CD8-positive, alpha-beta memory T cell (primary cell): ENCODE data around the gene EAF1. TPM values are rescaled to one million over a fixed set of nuclear protein-coding genes. Genes with fewer than 3 reads are reported as not detected.
"Not testable (repeated sequence)": the region's sequence is repeated elsewhere in the genome, so short reads cannot be mapped to it uniquely, and the experiment has no call there.

Source experiments
- CTCF ChIA-PET: fragments of 350-600 bp; sonication (Branson Sonifier 250); formaldehyde crosslinking; loops from one replicate; lab custom pipeline; 2021; ENCODE audit warnings: antibody characterized with exemption; lab: Charles Lee
- POLR2A ChIA-PET: fragments of 350-600 bp; sonication (Branson Sonifier 250); formaldehyde crosslinking; loops from one replicate; lab custom pipeline; 2021; ENCODE audit warnings: antibody characterized with exemption; lab: Charles Lee
- DNase-seq, 5 donors: peaks; one replicate each; pipeline versions ENCODE4 v3.0.0 to v3.0.0-alpha.2; 2020 to 2022; ENCODE audit warnings: mixed read lengths in 1 of 5
- H3K27ac ChIP-seq: one replicate; pipeline ENCODE4 v1.7.0; 2013; ENCODE audit warnings: low read depth, mild to moderate bottlenecking, low read length, moderate library complexity
- H3K27me3 ChIP-seq: 2 replicates; pipeline ENCODE4 v1.7.0; 2013; ENCODE audit warnings: low read length, mild to moderate bottlenecking; ENCODE audit not compliant: insufficient read depth, poor library complexity, severe bottlenecking
- H3K36me3 ChIP-seq: 2 replicates; pipeline ENCODE4 v1.7.0; 2013; ENCODE audit warnings: mild to moderate bottlenecking, low read length, moderate library complexity; ENCODE audit not compliant: insufficient read depth
- H3K4me1 ChIP-seq: 2 replicates; pipeline ENCODE4 v1.7.0; 2013; ENCODE audit warnings: mild to moderate bottlenecking, low read length, moderate library complexity; ENCODE audit not compliant: insufficient read depth
- H3K4me3 ChIP-seq: 2 replicates; pipeline ENCODE4 v1.7.0; 2013; ENCODE audit warnings: mild to moderate bottlenecking, low read length
- H3K9me3 ChIP-seq: 2 replicates; pipeline ENCODE4 v1.7.0; 2013; ENCODE audit warnings: mild to moderate bottlenecking, low read length
- H3K27ac Mint-ChIP-seq, 8 donors: one replicate each; pipeline ENCODE4 v1.8.0; 2020 to 2021; ENCODE audit warnings: mixed read lengths in 8 of 8, mild to moderate bottlenecking in 6 of 8, inconsistent platforms in 3 of 8, moderate library complexity in 3 of 8
- H3K27me3 Mint-ChIP-seq, 2 donors: one replicate each; pipeline ENCODE4 v1.8.0; 2020 to 2021; ENCODE audit warnings: mixed read lengths in 2 of 2, mild to moderate bottlenecking in 1 of 2, moderate library complexity in 1 of 2
- H3K36me3 Mint-ChIP-seq, 3 donors: one replicate each; pipeline ENCODE4 v1.8.0; 2020 to 2021; ENCODE audit warnings: mixed read lengths in 3 of 3, inconsistent platforms in 1 of 3, mild to moderate bottlenecking in 1 of 3
- H3K4me1 Mint-ChIP-seq, 3 donors: one replicate each; pipeline ENCODE4 v1.8.0; 2020 to 2021; ENCODE audit warnings: mixed read lengths in 3 of 3, inconsistent platforms in 1 of 3, mild to moderate bottlenecking in 1 of 3
- H3K4me3 Mint-ChIP-seq, 7 donors: one replicate each; pipeline ENCODE4 v1.8.0; 2020 to 2021; ENCODE audit warnings: mixed read lengths in 7 of 7, mild to moderate bottlenecking in 6 of 7, moderate library complexity in 4 of 7, inconsistent platforms in 2 of 7
- H3K9me3 Mint-ChIP-seq, 5 donors: one replicate each; pipeline ENCODE4 v1.8.0; 2020 to 2022; ENCODE audit warnings: mixed read lengths in 5 of 5, mild to moderate bottlenecking in 3 of 5, moderate library complexity in 2 of 5, inconsistent platforms in 1 of 5
- polyA plus RNA-seq: library from polyadenylated mRNA; unstranded; fragments of 300-500 nt; fragmentation: Illumina TruSeq; gene quantifications from one replicate; pipeline ENCODE4 v1.2.3, GENCODE V29; 2021
- total RNA-seq, 2 experiments: library from RNA; stranded (reverse); gene quantifications; one replicate each; pipeline ENCODE4 v1.2.3, GENCODE V29; 2021

The EAF1 gene
- total and polyA plus RNA-seq, 3 experiments from 2014 or later = 21.2 to 26.8 (median 25.8) TPM

DNA sequence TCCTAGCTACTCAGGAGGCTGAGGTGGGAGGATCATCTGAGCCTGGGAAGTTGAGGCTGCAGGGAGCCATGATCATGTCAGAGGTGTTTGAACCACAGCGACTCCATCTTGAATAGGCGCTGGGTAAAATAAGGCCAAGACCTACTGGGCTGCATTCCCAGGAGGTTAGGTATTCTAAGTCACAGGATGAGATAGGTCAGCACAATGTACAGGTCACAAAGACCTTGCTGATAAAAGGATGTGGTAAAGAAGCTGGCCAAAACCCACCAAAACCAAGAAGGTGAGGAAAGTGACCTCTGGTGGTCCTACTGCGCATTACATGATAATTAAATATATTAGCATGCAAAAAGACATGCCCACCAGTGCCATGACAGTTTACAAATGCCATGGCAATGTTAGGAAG lies 28.7 kb upstream of the EAF1 start:
- H3K36me3 ChIP-seq, H3K9me3 Mint-ChIP-seq, H3K27ac ChIP-seq, H3K9me3 ChIP-seq, H3K4me3 ChIP-seq, H3K27me3 ChIP-seq, H3K27ac Mint-ChIP-seq, H3K36me3 Mint-ChIP-seq, POLR2A ChIA-PET, H3K27me3 Mint-ChIP-seq: not testable (repeated sequence)
- Mint-ChIP-seq H3K4me3 (peak overlapping the region in 1 of 7 donors; percentile 59), H3K4me1 (peaks cover 27 to 35% (median 31%) of the 10 kb centered on the region in 3 donors)
- DNase-seq = peak in 1 of 5 donors; percentile 20
- CTCF ChIA-PET = interaction anchor here (0.9 to 4.9 kb wide), 6 partner anchors 10 to 198 kb away, joined by 3 to 30 read pairs (median 4); partner anchors contain the start of gene CAPN7
- H3K4me1 ChIP-seq = peaks cover 15% of the 10 kb centered on the region

- Mint-ChIP-seq H3K27ac (peak overlapping the region in 3 of 8 donors; percentile 15 to 78 (median 43)), H3K4me3 (peak overlapping the region in 6 of 7 donors; percentile 37 to 90 (median 67)), H3K9me3 (no peaks in the 10 kb centered on the region), H3K4me1 (peaks cover 27 to 35% (median 31%) of the 10 kb centered on the region in 3 donors), H3K36me3 (peaks cover 0 to 5% (median 0%) of the 10 kb centered on the region in 3 donors), H3K27me3 (no peaks in the 10 kb centered on the region)
- Histone ChIP-seq H3K27me3 (no peaks in the 10 kb centered on the region), H3K4me3 (no peak overlapping the region), H3K36me3 (no peaks in the 10 kb centered on the region), H3K27ac (no peak overlapping the region), H3K4me1 (peaks cover 15% of the 10 kb centered on the region), H3K9me3 (no peaks in the 10 kb centered on the region)
- CTCF ChIA-PET = interaction anchor here (1.2 to 4.9 kb wide), 2 partner anchors 132 to 196 kb away, joined by 5 to 30 read pairs; partner anchors contain the start of gene CAPN7
- POLR2A ChIA-PET = no interaction called here
- DNase-seq = peak in 2 of 5 donors; percentile 19 to 45
Measured at GRCh38 chr3:15399970-15400369, 27.4 kb upstream of the EAF1 start.

GRCh38 chr3:15401936-15402335 lies 25.5 kb upstream of the EAF1 start:
- Histone ChIP-seq H3K27ac (no peak overlapping the region), H3K9me3 (no peaks in the 10 kb centered on the region), H3K36me3 (no peaks in the 10 kb centered on the region), H3K4me3 (no peak overlapping the region), H3K27me3 (no peaks in the 10 kb centered on the region), H3K4me1 (peaks cover 15% of the 10 kb centered on the region)
- peaks cover 27 to 41% (median 31%) of the 10 kb centered on the region in 3 donors for H3K4me1 Mint-ChIP-seq
- CTCF ChIA-PET = no interaction called here
- H3K27ac Mint-ChIP-seq = peak overlapping the region in 1 of 8 donors; percentile 34
- POLR2A ChIA-PET = no interaction called here
- no peak for DNase-seq
- no peaks in the 10 kb centered on the region for H3K9me3 Mint-ChIP-seq
- peaks cover 0 to 5% (median 0%) of the 10 kb centered on the region in 3 donors for H3K36me3 Mint-ChIP-seq
- peak overlapping the region in 3 of 7 donors; percentile 5 to 40 (median 17) for H3K4me3 Mint-ChIP-seq
- H3K27me3 Mint-ChIP-seq = no peaks in the 10 kb centered on the region

- no peak overlapping the region for H3K4me3 Mint-ChIP-seq
- H3K27ac ChIP-seq = no peak overlapping the region
- CTCF ChIA-PET = interaction anchor here (0.9 to 1.8 kb wide), 2 partner anchors 136 to 201 kb away, joined by 4 to 8 read pairs; no protein-coding TSS in a partner anchor
- H3K27me3 ChIP-seq = no peaks in the 10 kb centered on the region
- H3K9me3 ChIP-seq = no peaks in the 10 kb centered on the region
- H3K36me3 ChIP-seq = no peaks in the 10 kb centered on the region
- H3K36me3 Mint-ChIP-seq = peaks cover 0 to 8% (median 0%) of the 10 kb centered on the region in 3 donors
- DNase-seq = no peak
- no peaks in the 10 kb centered on the region for H3K9me3 Mint-ChIP-seq
- H3K27ac Mint-ChIP-seq = no peak overlapping the region
- peaks cover 27 to 36% (median 27%) of the 10 kb centered on the region in 3 donors for H3K4me1 Mint-ChIP-seq
- no peak overlapping the region for H3K4me3 ChIP-seq
- H3K4me1 ChIP-seq = peaks cover 15% of the 10 kb centered on the region
- no peaks in the 10 kb centered on the region for H3K27me3 Mint-ChIP-seq
- POLR2A ChIA-PET = interaction anchor here (0.6 kb wide), 1 partner anchor 140 kb away, joined by 3 read pairs; no protein-coding TSS in a partner anchor
Measured at GRCh38 chr3:15403495-15403894, 23.9 kb upstream of the EAF1 start.

DNA sequence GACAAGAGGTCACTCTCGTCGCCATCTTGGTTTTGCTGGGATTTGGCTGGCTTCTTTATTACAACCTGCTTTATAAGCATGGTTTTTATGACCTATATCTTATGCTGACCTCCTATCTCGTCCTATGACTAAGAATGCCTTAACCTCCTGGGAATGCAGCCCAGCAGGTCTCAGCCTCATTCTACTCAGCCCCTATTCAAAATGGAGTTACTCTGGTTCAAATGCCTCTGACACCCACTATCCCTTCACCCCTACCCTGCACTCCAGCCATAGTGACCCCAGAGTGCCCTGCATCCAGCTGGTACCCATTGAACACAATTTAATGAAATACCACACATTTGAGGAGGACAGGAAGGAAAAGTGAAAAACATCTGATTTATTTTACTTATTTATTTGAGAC lies 23.4 kb upstream of the EAF1 start:
- ChIA-PET POLR2A (interaction anchor here (0.6 kb wide), 1 partner anchor 140 kb away, joined by 3 read pairs; no protein-coding TSS in a partner anchor), CTCF (interaction anchor here (0.9 to 1.8 kb wide), 4 partner anchors 71 to 202 kb away, joined by 3 to 8 read pairs (median 5); partner anchors contain the start of gene SH3BP5)
- DNase-seq = no peak
- Histone ChIP-seq H3K4me1 (peaks cover 15% of the 10 kb centered on the region), H3K27me3 (no peaks in the 10 kb centered on the region), H3K4me3 (no peak overlapping the region), H3K27ac (no peak overlapping the region), H3K36me3 (no peaks in the 10 kb centered on the region), H3K9me3 (no peaks in the 10 kb centered on the region)
- Mint-ChIP-seq H3K9me3 (no peaks in the 10 kb centered on the region), H3K27ac (peak overlapping the region in 1 of 8 donors; percentile 6), H3K4me1 (peaks cover 23 to 34% (median 25%) of the 10 kb centered on the region in 3 donors), H3K36me3 (peaks cover 0 to 8% (median 0%) of the 10 kb centered on the region in 3 donors), H3K4me3 (no peak overlapping the region), H3K27me3 (no peaks in the 10 kb centered on the region)

- no peak overlapping the region for H3K4me3 ChIP-seq
- H3K36me3 Mint-ChIP-seq = peaks cover 0 to 14% (median 3%) of the 10 kb centered on the region in 3 donors
- H3K27ac Mint-ChIP-seq = no peak overlapping the region
- DNase-seq = no peak
- no peak overlapping the region for H3K27ac ChIP-seq
- H3K27me3 Mint-ChIP-seq = no peaks in the 10 kb centered on the region
- H3K4me3 Mint-ChIP-seq = no peak overlapping the region
- peaks cover 8% of the 10 kb centered on the region for H3K4me1 ChIP-seq
- H3K9me3 ChIP-seq = no peaks in the 10 kb centered on the region
- H3K9me3 Mint-ChIP-seq = no peaks in the 10 kb centered on the region
- POLR2A ChIA-PET = interaction anchor here (1.1 to 1.2 kb wide), 2 partner anchors 137 to 200 kb away, joined by 3 read pairs; no protein-coding TSS in a partner anchor
- no peaks in the 10 kb centered on the region for H3K27me3 ChIP-seq
- H3K36me3 ChIP-seq = no peaks in the 10 kb centered on the region
- CTCF ChIA-PET = interaction anchor here (0.7 to 3.9 kb wide), 19 partner anchors 10 to 289 kb away, joined by 3 to 56 read pairs (median 4); partner anchors contain the start of genes CAPN7 and SH3BP5
- H3K4me1 Mint-ChIP-seq = peaks cover 15 to 26% (median 17%) of the 10 kb centered on the region in 3 donors
Measured at GRCh38 chr3:15404767-15405166, 22.6 kb upstream of the EAF1 start.

DNA sequence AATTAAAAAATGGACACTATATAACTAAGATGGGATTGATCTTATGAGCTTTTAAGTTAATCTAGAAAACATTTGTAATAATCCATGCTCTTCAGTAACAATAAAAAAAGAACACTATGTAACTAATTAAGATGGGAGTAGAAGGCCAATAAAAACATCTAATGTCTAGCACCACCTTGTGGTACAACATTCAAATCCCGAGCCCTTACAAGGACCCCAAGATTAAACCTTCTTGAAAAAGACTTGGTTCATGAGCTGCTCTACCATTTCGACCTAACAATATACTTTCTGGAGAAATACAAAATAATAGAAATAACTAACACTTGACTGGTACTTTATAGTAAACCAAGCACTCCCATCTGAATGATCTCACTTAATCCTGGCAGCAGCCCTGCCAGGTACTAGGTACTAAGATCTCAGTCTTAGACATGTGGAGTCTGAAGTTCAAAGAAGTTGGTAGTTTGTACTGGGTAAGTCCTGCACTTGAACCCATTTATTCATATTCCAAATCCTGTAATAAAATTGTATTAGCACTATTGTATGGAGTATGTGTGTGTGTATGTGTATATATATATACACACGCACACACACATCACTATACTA lies 21.8 kb upstream of the EAF1 start:
- H3K4me3 ChIP-seq = no peak overlapping the region
- peak in 2 of 5 donors; percentile 45 to 47 for DNase-seq
- no peak overlapping the region for H3K27ac ChIP-seq
- Mint-ChIP-seq H3K4me3 (no peak overlapping the region), H3K27ac (peak overlapping the region in 3 of 8 donors; percentile 11 to 61 (median 29)), H3K4me1 (peaks cover 7 to 18% (median 9%) of the 10 kb centered on the region in 3 donors), H3K27me3 (no peaks in the 10 kb centered on the region), H3K36me3 (peaks cover 0 to 18% (median 3%) of the 10 kb centered on the region in 3 donors), H3K9me3 (no peaks in the 10 kb centered on the region)
- ChIA-PET POLR2A (interaction anchor here (1.1 to 1.2 kb wide), 2 partner anchors 138 to 201 kb away, joined by 3 read pairs; no protein-coding TSS in a partner anchor), CTCF (interaction anchor here (0.7 to 3.9 kb wide), 23 partner anchors 9 to 290 kb away, joined by 3 to 56 read pairs (median 4); partner anchors contain the start of genes CAPN7 and SH3BP5)
- no peaks in the 10 kb centered on the region for H3K4me1 ChIP-seq
- H3K9me3 ChIP-seq = no peaks in the 10 kb centered on the region
- H3K27me3 ChIP-seq = no peaks in the 10 kb centered on the region
- no peaks in the 10 kb centered on the region for H3K36me3 ChIP-seq

GRCh38 chr3:15409239-15409638 lies 18.2 kb upstream of the EAF1 start:
- no peaks in the 10 kb centered on the region for H3K27me3 ChIP-seq
- Mint-ChIP-seq H3K4me1 (peaks cover 0 to 5% (median 0%) of the 10 kb centered on the region in 3 donors), H3K4me3 (no peak overlapping the region), H3K27me3 (no peaks in the 10 kb centered on the region), H3K36me3 (peaks cover 3 to 43% (median 11%) of the 10 kb centered on the region in 3 donors), H3K27ac (peak overlapping the region in 2 of 8 donors; percentile 41 to 68), H3K9me3 (no peaks in the 10 kb centered on the region)
- H3K9me3 ChIP-seq = no peaks in the 10 kb centered on the region
- ChIA-PET CTCF (no interaction called here), POLR2A (no interaction called here)
- no peak for DNase-seq
- H3K4me3 ChIP-seq = no peak overlapping the region
- no peaks in the 10 kb centered on the region for H3K4me1 ChIP-seq
- H3K27ac ChIP-seq = no peak overlapping the region
- H3K36me3 ChIP-seq = no peaks in the 10 kb centered on the region
